NB4 (cell line): Measurements from ENCODE around the gene SEPTIN5.

Source experiments
- POLR2A ChIP-seq: IDR thresholded peaks from 2 replicates; pipeline ENCODE4 v1.6.1; 2011; ENCODE audit warnings: mild to moderate bottlenecking; ENCODE audit not compliant: insufficient read length; ENCODE audit errors: extremely low read depth
- TF ChIP-seq, protein P1 (sequence below): IDR thresholded peaks from one replicate; pipeline ENCODE4 v1.5.1; 2012; ENCODE audit warnings: low read depth, low read length
- TF ChIP-seq, protein P2 (sequence below): IDR thresholded peaks from 2 replicates; pipeline ENCODE4 v1.6.1; 2011; ENCODE audit warnings: low read depth, low read length

DNA sequence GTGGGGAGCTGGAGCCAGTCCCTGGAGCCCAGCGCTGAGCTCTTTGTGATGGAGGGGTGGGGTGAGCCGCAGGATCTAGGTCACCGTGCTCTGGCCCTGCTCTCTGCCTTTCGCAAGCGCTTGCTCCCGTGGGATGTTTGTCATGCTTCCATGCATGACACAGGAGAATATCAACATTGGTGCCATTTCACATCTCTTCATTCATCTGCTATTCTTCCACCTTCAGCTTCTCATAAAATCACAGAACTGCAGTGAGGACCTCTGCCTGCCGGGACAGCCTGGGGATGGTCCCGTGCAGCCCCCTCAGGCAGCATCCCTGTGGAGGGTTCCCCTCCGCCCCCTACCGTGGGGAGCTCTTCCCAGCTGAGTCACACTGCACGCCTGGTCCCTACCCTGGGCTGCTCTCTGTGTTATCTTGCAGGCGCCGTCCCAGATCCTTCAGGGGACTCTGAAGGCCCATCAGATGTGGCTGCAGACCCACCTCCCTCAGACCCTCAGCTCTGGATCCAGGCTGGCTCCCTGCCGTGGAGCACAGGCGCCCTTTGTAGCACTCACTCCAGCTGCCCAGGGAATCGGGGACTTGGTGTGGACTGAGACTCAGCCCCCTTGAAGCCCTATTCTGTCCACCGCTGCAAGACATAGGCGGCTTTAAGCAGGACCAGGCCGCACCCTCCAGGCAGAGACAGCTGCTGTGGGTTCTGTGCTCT is 5.1 kb upstream of the SEPTIN5 start:
- TF ChIP-seq, protein P1, sequence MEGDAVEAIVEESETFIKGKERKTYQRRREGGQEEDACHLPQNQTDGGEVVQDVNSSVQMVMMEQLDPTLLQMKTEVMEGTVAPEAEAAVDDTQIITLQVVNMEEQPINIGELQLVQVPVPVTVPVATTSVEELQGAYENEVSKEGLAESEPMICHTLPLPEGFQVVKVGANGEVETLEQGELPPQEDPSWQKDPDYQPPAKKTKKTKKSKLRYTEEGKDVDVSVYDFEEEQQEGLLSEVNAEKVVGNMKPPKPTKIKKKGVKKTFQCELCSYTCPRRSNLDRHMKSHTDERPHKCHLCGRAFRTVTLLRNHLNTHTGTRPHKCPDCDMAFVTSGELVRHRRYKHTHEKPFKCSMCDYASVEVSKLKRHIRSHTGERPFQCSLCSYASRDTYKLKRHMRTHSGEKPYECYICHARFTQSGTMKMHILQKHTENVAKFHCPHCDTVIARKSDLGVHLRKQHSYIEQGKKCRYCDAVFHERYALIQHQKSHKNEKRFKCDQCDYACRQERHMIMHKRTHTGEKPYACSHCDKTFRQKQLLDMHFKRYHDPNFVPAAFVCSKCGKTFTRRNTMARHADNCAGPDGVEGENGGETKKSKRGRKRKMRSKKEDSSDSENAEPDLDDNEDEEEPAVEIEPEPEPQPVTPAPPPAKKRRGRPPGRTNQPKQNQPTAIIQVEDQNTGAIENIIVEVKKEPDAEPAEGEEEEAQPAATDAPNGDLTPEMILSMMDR: no peak
- no peak for TF ChIP-seq POLR2A
- TF ChIP-seq, protein P2, sequence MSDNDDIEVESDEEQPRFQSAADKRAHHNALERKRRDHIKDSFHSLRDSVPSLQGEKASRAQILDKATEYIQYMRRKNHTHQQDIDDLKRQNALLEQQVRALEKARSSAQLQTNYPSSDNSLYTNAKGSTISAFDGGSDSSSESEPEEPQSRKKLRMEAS: no peak
